ENCODE measurements around the gene RABL2A. TPM values are rescaled to one million over a fixed set of nuclear protein-coding genes. Genes with fewer than 3 reads are reported as not detected.
"Not testable (repeated sequence)": the region's sequence is repeated elsewhere in the genome, so short reads cannot be mapped to it uniquely, and the experiment has no call there.

Gene RABL2A
- total RNA-seq, 1 experiment from 2014 or later: 4.4 TPM

- Histone ChIP-seq H3K4me2 (ENCODE audit: low read length) (no peak overlapping the region), H3F3A (ENCODE audit: low read length, unreplicated experiment) (no peaks in the 10 kb centered on the region), H3K79me2 (ENCODE audit: low read length) (no peaks in the 10 kb centered on the region), H4K20me1 (ENCODE audit: low read length) (no peaks in the 10 kb centered on the region), H3K27me3 (ENCODE audit: low read length) (no peaks in the 10 kb centered on the region), H3K4me1 (ENCODE audit: insufficient read depth, low read length) (peaks cover 4% of the 10 kb centered on the region; the same call in 1 of the 2 replicates), H3K27ac (ENCODE audit: low read length) (no peak overlapping the region), H2AFZ (ENCODE audit: low read length) (no peak overlapping the region), H3K4me3 (ENCODE audit: low read length) (no peak overlapping the region), H3K36me3 (ENCODE audit: low read depth, low read length) (no peaks in the 10 kb centered on the region), H3K9me3 (ENCODE audit: low read length) (no peaks in the 10 kb centered on the region), H3K9me2 (replicated peaks; ENCODE audit: low read length) (no peaks in the 10 kb centered on the region), H3K9ac (ENCODE audit: low read length) (no peak overlapping the region)
- intact Hi-C loops (cut with micrococcal nuclease): no loop called here
- ChIA-PET POLR2A (ENCODE audit: unreplicated experiment) (no interaction called here), CTCF (no interaction called here)
- ATAC-seq (no peak), DNase-seq (peak; percentile 20)
- no peak for TF ChIP-seq EZH2 (IDR thresholded peaks at IDR 0.05; ENCODE audit: low read length, unreplicated experiment)
- TF ChIP-seq CTCF (conservative IDR thresholded peaks at IDR 0.05; ENCODE audit: low read depth, low read length): no peak
- no peak for TF ChIP-seq EZH2phosphoT487 (IDR thresholded peaks at IDR 0.05; ENCODE audit: borderline replicate concordance, low read length)
- BruUV-seq (replicated peaks): no TSS peak
These were observed 58.4 kb downstream of the RABL2A start for GRCh38 chr2:113685471-113685870.

- Histone ChIP-seq H3K9me2 (replicated peaks; ENCODE audit: low read length) (no peaks in the 10 kb centered on the region), H3K9ac (ENCODE audit: low read length) (no peak overlapping the region), H3K79me2 (ENCODE audit: low read length) (no peaks in the 10 kb centered on the region), H4K20me1 (ENCODE audit: low read length) (no peaks in the 10 kb centered on the region), H3F3A (ENCODE audit: low read length, unreplicated experiment) (no peaks in the 10 kb centered on the region), H3K4me3 (ENCODE audit: low read length) (no peak overlapping the region), H2AFZ (ENCODE audit: low read length) (no peak overlapping the region), H3K4me1 (ENCODE audit: insufficient read depth, low read length) (peaks cover 4% of the 10 kb centered on the region; the same call in 1 of the 2 replicates), H3K4me2 (ENCODE audit: low read length) (no peak overlapping the region), H3K9me3 (ENCODE audit: low read length) (no peaks in the 10 kb centered on the region), H3K36me3 (ENCODE audit: low read depth, low read length) (no peaks in the 10 kb centered on the region), H3K27ac (ENCODE audit: low read length) (no peak overlapping the region), H3K27me3 (ENCODE audit: low read length) (no peaks in the 10 kb centered on the region)
- POLR2A ChIA-PET (ENCODE audit: unreplicated experiment): no interaction called here
- DNase-seq (peak; percentile 59), ATAC-seq (peak; percentile 87)
- intact Hi-C loops (cut with micrococcal nuclease): no loop called here
- CTCF ChIA-PET: interaction anchor here (0.6 kb wide), 1 partner anchor 82 kb away, joined by 10 read pairs; no protein-coding TSS in a partner anchor
- no peak for TF ChIP-seq CTCF (conservative IDR thresholded peaks at IDR 0.05; ENCODE audit: low read depth, low read length)
- BruUV-seq (replicated peaks): no TSS peak
These were observed 59.5 kb downstream of the RABL2A start for GRCh38 chr2:113686537-113686936.

GRCh38 chr2:113690871-113691270, 63.8 kb downstream of the RABL2A start:
- ATAC-seq; H3K79me2 ChIP-seq (ENCODE audit: low read length); DNase-seq; H3K36me3 ChIP-seq (ENCODE audit: low read depth, low read length); POLR2A ChIA-PET (ENCODE audit: unreplicated experiment); H3F3A ChIP-seq (ENCODE audit: low read length, unreplicated experiment); intact Hi-C loops (cut with micrococcal nuclease); BruUV-seq (replicated peaks); H4K20me1 ChIP-seq (ENCODE audit: low read length); H3K4me3 ChIP-seq (ENCODE audit: low read length); H3K9me2 ChIP-seq (replicated peaks; ENCODE audit: low read length); H3K27me3 ChIP-seq (ENCODE audit: low read length); H3K27ac ChIP-seq (ENCODE audit: low read length); CTCF ChIA-PET; H3K4me1 ChIP-seq (ENCODE audit: insufficient read depth, low read length); H3K4me2 ChIP-seq (ENCODE audit: low read length); H3K9me3 ChIP-seq (ENCODE audit: low read length); H2AFZ ChIP-seq (ENCODE audit: low read length); H3K9ac ChIP-seq (ENCODE audit: low read length): not testable (repeated sequence)

Small RNA genes within 50 kb of the gene (microRNA-seq; reads per million reads assigned to microRNA genes)
- gene MIR1302-3 (ENCODE audit: unreplicated experiment): not detected

Other genes with a start within 250 kb of the RABL2A start
- gene ZNG1B, start 189.6 kb upstream of the RABL2A start, total RNA-seq (2014; rRNA removed): 44.0 and 48.7 TPM in 2 replicates
- 0.33 TPM in 1 of 2 replicates, not detected in the other for gene FOXD4L1, start 128.6 kb upstream of the RABL2A start, total RNA-seq (2014; rRNA removed)
- 41.1 and 55.3 TPM in 2 replicates for gene SLC35F5, start 129.4 kb downstream of the RABL2A start, total RNA-seq (2014; rRNA removed)

All from PC-3 (cell line).